GM12801 (cell line): ENCODE measurements around the gene PLCB2.

Experiments used
- CTCF ChIP-seq: IDR thresholded peaks from one replicate; pipeline ENCODE4 v1.5.1; 2011; ENCODE audit warnings: control low read depth; ENCODE audit not compliant: insufficient read length; ENCODE audit errors: extremely low read depth

PLCB2 gene

GRCh38 chr15:40338921-40339620 lies 31.3 kb upstream of the PLCB2 start:
- TF ChIP-seq CTCF, result no peak

- TF ChIP-seq CTCF, result no peak
Measured at GRCh38 chr15:40338041-40338657, 30.4 kb upstream of the PLCB2 start.

GRCh38 chr15:40337597-40337996 lies 29.9 kb upstream of the PLCB2 start:
- TF ChIP-seq CTCF, result no peak

GRCh38 chr15:40336744-40337122 lies 29.0 kb upstream of the PLCB2 start:
- TF ChIP-seq CTCF, result no peak

GRCh38 chr15:40335938-40336743 lies 28.4 kb upstream of the PLCB2 start:
- no peak for TF ChIP-seq CTCF

GRCh38 chr15:40334941-40335795 lies 27.4 kb upstream of the PLCB2 start:
- TF ChIP-seq CTCF, result no peak

- no peak for TF ChIP-seq CTCF
Measured at GRCh38 chr15:40334541-40334940, 26.8 kb upstream of the PLCB2 start.
